CD14-positive monocyte (primary cell): ENCODE results near the gene VARS1. TPM values are rescaled to one million over a fixed set of nuclear protein-coding genes. Genes with fewer than 3 reads are reported as not detected.

Experiments
- DNase-seq, 3 donors: peaks; one replicate each; pipeline ENCODE4 v3.0.0-alpha.2; 2011 to 2022
- H2AFZ ChIP-seq: 2 replicates; pipeline ENCODE4 v1.6.0; 2012; ENCODE audit warnings: mild to moderate bottlenecking, low read depth, low read length, inconsistent platforms; ENCODE audit not compliant: insufficient read depth, poor library complexity, severe bottlenecking
- H3K27ac ChIP-seq, 2 donors: 1 replicate in 1 of 2; 2 replicates in 1 of 2; pipeline ENCODE4 v1.5.1; 2012 to 2013; ENCODE audit warnings: low read length in 2 of 2, control low read depth in 1 of 2, inconsistent platforms in 1 of 2, low read depth in 1 of 2, mild to moderate bottlenecking in 1 of 2
- H3K27me3 ChIP-seq, 2 donors: one replicate each; pipeline versions ENCODE4 v1.6.0 to v1.6.1; 2011 to 2013; ENCODE audit warnings: low read length in 2 of 2; ENCODE audit not compliant: control insufficient read depth in 2 of 2, insufficient read depth in 2 of 2
- H3K36me3 ChIP-seq, 2 donors: replicated peaks in 1 of 2; 1 replicate in 1 of 2; 2 replicates in 1 of 2; pipeline versions ENCODE4 v1.5.1 to v1.6.1; 2012 to 2013; ENCODE audit warnings: low read length in 2 of 2, control low read depth in 1 of 2, inconsistent platforms in 1 of 2, mild to moderate bottlenecking in 1 of 2; ENCODE audit not compliant: insufficient read depth in 2 of 2, control insufficient read depth in 1 of 2
- H3K4me1 ChIP-seq, 2 donors: 1 replicate in 1 of 2; 2 replicates in 1 of 2; pipeline versions ENCODE4 v1.5.1 to v1.6.1; 2012 to 2013; ENCODE audit warnings: low read length in 2 of 2, control low read depth in 1 of 2, inconsistent platforms in 1 of 2, mild to moderate bottlenecking in 1 of 2, moderate library complexity in 1 of 2; ENCODE audit not compliant: insufficient read depth in 2 of 2, control insufficient read depth in 1 of 2
- H3K4me2 ChIP-seq: replicated peaks from 2 replicates; pipeline ENCODE3; 2012; ENCODE audit warnings: low read length, moderate library complexity, mild to moderate bottlenecking; ENCODE audit not compliant: poor library complexity, severe bottlenecking; ENCODE audit errors: extremely low read depth
- H3K4me3 ChIP-seq, 3 experiments: fragments of 200-600 bp in 1 of 3; sonication (generic) in 1 of 3; replicated peaks in 1 of 3; 1 replicate in 2 of 3; 2 replicates in 1 of 3; pipeline ENCODE4 v1.5.1; 2011 to 2013; ENCODE audit warnings: low read length in 3 of 3, mild to moderate bottlenecking in 3 of 3, control low read depth in 2 of 3, low read depth in 2 of 3, inconsistent platforms in 1 of 3, moderate library complexity in 1 of 3
- H3K79me2 ChIP-seq: 2 replicates; pipeline ENCODE4 v1.6.0; 2012; ENCODE audit warnings: mild to moderate bottlenecking, control low read depth, inconsistent platforms, low read length, moderate library complexity; ENCODE audit not compliant: insufficient read depth
- H3K9ac ChIP-seq: 2 replicates; pipeline ENCODE4 v1.6.0; 2017; ENCODE audit warnings: low read length, mild to moderate bottlenecking; ENCODE audit not compliant: insufficient read depth, poor library complexity, severe bottlenecking
- H3K9me3 ChIP-seq, 2 donors: replicated peaks in 1 of 2; 1 replicate in 1 of 2; 2 replicates in 1 of 2; pipeline versions ENCODE4 v1.5.1 to v1.6.1; 2012 to 2013; ENCODE audit warnings: low read length in 2 of 2, control low read depth in 1 of 2; ENCODE audit not compliant: control insufficient read depth in 1 of 2, insufficient read depth in 1 of 2
- H4K20me1 ChIP-seq: 2 replicates; pipeline ENCODE4 v1.6.0; 2012; ENCODE audit warnings: mild to moderate bottlenecking, low read length, control low read depth, moderate library complexity; ENCODE audit not compliant: insufficient read depth
- H3K27ac Mint-ChIP-seq, 7 donors: one replicate each; pipeline ENCODE4 v1.8.0; 2020; ENCODE audit warnings: mild to moderate bottlenecking in 7 of 7, mixed read lengths in 7 of 7, moderate library complexity in 6 of 7, inconsistent platforms in 2 of 7
- H3K27me3 Mint-ChIP-seq, 3 donors: one replicate each; pipeline ENCODE4 v1.8.0; 2021 to 2022; ENCODE audit warnings: low read depth in 3 of 3, mild to moderate bottlenecking in 3 of 3, mixed read lengths in 3 of 3, moderate library complexity in 3 of 3, inconsistent platforms in 1 of 3
- H3K36me3 Mint-ChIP-seq, 2 donors: one replicate each; pipeline ENCODE4 v1.8.0; 2020; ENCODE audit warnings: mixed read lengths in 2 of 2, inconsistent platforms in 1 of 2, mild to moderate bottlenecking in 1 of 2
- H3K4me1 Mint-ChIP-seq: one replicate; pipeline ENCODE4 v1.8.0; 2020; ENCODE audit warnings: mild to moderate bottlenecking, mixed read lengths
- H3K4me3 Mint-ChIP-seq, 2 donors: one replicate each; pipeline ENCODE4 v1.8.0; 2020; ENCODE audit warnings: mild to moderate bottlenecking in 2 of 2, mixed read lengths in 2 of 2, moderate library complexity in 1 of 2
- H3K9me3 Mint-ChIP-seq, 7 donors: one replicate each; pipeline ENCODE4 v1.8.0; 2020 to 2022; ENCODE audit warnings: mixed read lengths in 7 of 7, mild to moderate bottlenecking in 6 of 7, moderate library complexity in 6 of 7, inconsistent platforms in 2 of 7
- CTCF ChIP-seq: fragments of 200-600 bp; IDR thresholded peaks from one replicate; pipeline ENCODE4 v1.8.0; 2022; ENCODE audit warnings: antibody characterized with exemption, mild to moderate bottlenecking
- WGBS: methylation state at CpG from one replicate; pipeline ENCODE4 v1.1.5; 2013; ENCODE audit warnings: missing lambda C conversion rate; ENCODE audit not compliant: insufficient coverage; 5-methylcytosine and 5-hydroxymethylcytosine counted together
- intact Hi-C, 2 donors: fragments of 100-400 bp; cut with micrococcal nuclease; formaldehyde crosslinking; loops; one replicate each; pipeline versions ENCODE4 v1.15.0 to v1.15.1; 2023
- polyA plus RNA-seq, 3 donors: library from polyadenylated mRNA; depleted of rRNA in 1 of 3; unstranded in 2 of 3; stranded (reverse) in 1 of 3; fragments of 300-500 nt in 2 of 3; fragments of >200 nt in 1 of 3; fragmentation: Illumina TruSeq in 2 of 3; gene quantifications; 1 replicate in 2 of 3; 2 replicates in 1 of 3; pipeline ENCODE4 v1.2.3, GENCODE V29; 2012 to 2021

The VARS1 gene
- polyA plus RNA-seq, 3 donors: 22.2 to 28.9 (median 27.3) TPM

GRCh38 chr6:31775633-31776484, 19.7 kb downstream of the VARS1 start:
- Mint-ChIP-seq H3K4me1 (peaks cover 15% of the 10 kb centered on the region), H3K9me3 (no peaks in the 10 kb centered on the region), H3K4me3 (no peak overlapping the region), H3K36me3 (peaks cover 28 to 35% of the 10 kb centered on the region in 2 donors), H3K27ac (peak overlapping the region in 4 of 7 donors; percentile 6 to 77 (median 50)), H3K27me3 (peaks cover 0 to 3% (median 2%) of the 10 kb centered on the region in 3 donors)
- Histone ChIP-seq H4K20me1 (no peaks in the 10 kb centered on the region), H3K4me1 (peaks cover 13 to 15% of the 10 kb centered on the region in 2 donors), H3K36me3 (peaks cover 30 to 31% of the 10 kb centered on the region in 2 donors), H3K4me2 (no peak overlapping the region), H3K79me2 (no peaks in the 10 kb centered on the region), H2AFZ (no peak overlapping the region), H3K4me3 (no peak overlapping the region), H3K9me3 (no peaks in the 10 kb centered on the region), H3K9ac (no peak overlapping the region), H3K27ac (no peak overlapping the region), H3K27me3 (no peaks in the 10 kb centered on the region)
- no peak for DNase-seq
- WGBS: 95% methylated on average over 29 of the region's 32 CpGs
- TF ChIP-seq CTCF: no peak
- intact Hi-C loops: no loop called here

GRCh38 chr6:31775184-31775583, 20.4 kb downstream of the VARS1 start:
- Histone ChIP-seq H3K79me2 (no peaks in the 10 kb centered on the region), H3K4me1 (peaks cover 13 to 15% of the 10 kb centered on the region in 2 donors), H3K9me3 (no peaks in the 10 kb centered on the region), H3K4me2 (no peak overlapping the region), H2AFZ (no peak overlapping the region), H3K4me3 (no peak overlapping the region), H3K9ac (no peak overlapping the region), H3K27me3 (no peaks in the 10 kb centered on the region), H4K20me1 (no peaks in the 10 kb centered on the region), H3K27ac (no peak overlapping the region), H3K36me3 (peaks cover 23 to 24% of the 10 kb centered on the region in 2 donors)
- Mint-ChIP-seq H3K27ac (no peak overlapping the region), H3K4me3 (no peak overlapping the region), H3K36me3 (peaks cover 21 to 28% of the 10 kb centered on the region in 2 donors), H3K27me3 (peaks cover 0 to 3% (median 2%) of the 10 kb centered on the region in 3 donors), H3K4me1 (peaks cover 15% of the 10 kb centered on the region), H3K9me3 (no peaks in the 10 kb centered on the region)
- no peak for TF ChIP-seq CTCF
- 80% methylated on average over 1 of the region's 4 CpGs for WGBS
- no peak for DNase-seq
- intact Hi-C loops: no loop called here
